Endothelial cell of umbilical vein (primary cell): ENCODE data around the gene INHA. TPM values are rescaled to one million over a fixed set of nuclear protein-coding genes. Genes with fewer than 3 reads are reported as not detected.

Experiments
- BruUV-seq: library from RNA; stranded (reverse); fragments of 400-500 nt; replicated peaks from 2 replicates; lab custom pipeline; 2021; lab: Mats Ljungman, UMichigan
- CTCF ChIA-PET: fragments of 300-600, 350-600 bp; sonication (Branson Sonifier 250); formaldehyde crosslinking; loops from one replicate; lab custom pipeline; 2021; ENCODE audit warnings: antibody characterized with exemption, inconsistent platforms; lab: Charles Lee
- POLR2A ChIA-PET: fragments of 300-600, 350-600 bp; sonication (Branson Sonifier 250); formaldehyde crosslinking; loops from one replicate; lab custom pipeline; 2021; ENCODE audit warnings: antibody characterized with exemption, inconsistent platforms; lab: Charles Lee
- DNase-seq: peaks from one replicate; pipeline ENCODE4 v3.0.0-alpha.2; 2011; ENCODE audit warnings: low read depth, low spot score
- FAIRE-seq: peaks from 2 replicates; lab custom pipeline; 2011; peaks lifted over from hg19 to GRCh38; lab: Jason Lieb, UNC
- H2AFZ ChIP-seq: 2 replicates; pipeline ENCODE4 v1.6.0; 2012; ENCODE audit warnings: low read depth, low read length, control low read depth, inconsistent platforms
- H3K27ac ChIP-seq: 2 replicates; pipeline ENCODE4 v1.5.1; 2011; ENCODE audit warnings: low read depth, mild to moderate bottlenecking, control low read depth, low read length, moderate library complexity; ENCODE audit not compliant: insufficient read depth
- H3K27me3 ChIP-seq, 2 experiments: 2 replicates each; pipeline versions ENCODE4 v1.6.0 to v1.6.1; 2011; ENCODE audit warnings: low read length in 2 of 2, mixed read lengths in 1 of 2; ENCODE audit not compliant: control insufficient read depth in 2 of 2, insufficient read depth in 2 of 2
- H3K36me3 ChIP-seq, 2 experiments: 2 replicates in 1 of 2; 3 replicates in 1 of 2; pipeline ENCODE4 v1.5.1; 2011; ENCODE audit warnings: low read length in 2 of 2, mild to moderate bottlenecking in 1 of 2, moderate library complexity in 1 of 2; ENCODE audit not compliant: control insufficient read depth in 2 of 2, insufficient read depth in 2 of 2; ENCODE audit errors: extremely low read depth in 1 of 2
- H3K4me1 ChIP-seq: 3 replicates; pipeline ENCODE4 v1.5.1; 2011; ENCODE audit warnings: mild to moderate bottlenecking, low read length; ENCODE audit not compliant: control insufficient read depth, insufficient read depth; ENCODE audit errors: extremely low read depth
- H3K4me2 ChIP-seq: 2 replicates; pipeline ENCODE4 v1.6.1; 2011; ENCODE audit warnings: low read length, control low read depth, mixed read lengths; ENCODE audit not compliant: insufficient read depth
- H3K4me3 ChIP-seq, 3 experiments: fragments of 200-600 bp in 1 of 3; sonication (generic), shearing (Covaris generic) in 1 of 3; replicated peaks in 1 of 3; 2 replicates each; pipeline ENCODE4 v1.5.1; 2011 to 2016; ENCODE audit warnings: control low read depth in 3 of 3, low read length in 3 of 3, mild to moderate bottlenecking in 2 of 3, inconsistent platforms in 1 of 3, low read depth in 1 of 3, moderate library complexity in 1 of 3; ENCODE audit not compliant: insufficient read depth in 1 of 3
- H3K79me2 ChIP-seq: 2 replicates; pipeline ENCODE4 v1.6.0; 2012; ENCODE audit warnings: low read length, inconsistent platforms; ENCODE audit not compliant: control insufficient read depth, insufficient read depth
- H3K9ac ChIP-seq: replicated peaks from 2 replicates; pipeline ENCODE3; 2011; ENCODE audit warnings: low read length, control low read depth; ENCODE audit not compliant: insufficient read depth; ENCODE audit errors: extremely low read depth
- H3K9me1 ChIP-seq: replicated peaks from 3 replicates; pipeline ENCODE4 v1.6.0; 2011; ENCODE audit warnings: mild to moderate bottlenecking, low read length; ENCODE audit not compliant: control insufficient read depth, insufficient read depth; ENCODE audit errors: extremely low read depth
- H3K9me3 ChIP-seq: replicated peaks from 2 replicates; pipeline ENCODE4 v1.5.1; 2012; ENCODE audit warnings: low read length, inconsistent platforms; ENCODE audit not compliant: control insufficient read depth, insufficient read depth
- H4K20me1 ChIP-seq: replicated peaks from 2 replicates; pipeline ENCODE3; 2011; ENCODE audit warnings: mild to moderate bottlenecking, low read length; ENCODE audit not compliant: control insufficient read depth, insufficient read depth; ENCODE audit errors: extremely low read depth
- EZH2 ChIP-seq: IDR thresholded peaks from 2 replicates; pipeline ENCODE4 v1.6.1; 2012; ENCODE audit warnings: borderline replicate concordance, low read depth, mild to moderate bottlenecking, moderate library complexity, low read length, inconsistent platforms; ENCODE audit not compliant: severe bottlenecking
- FOS ChIP-seq: IDR thresholded peaks from 2 replicates; pipeline ENCODE4 v1.6.1; 2011; ENCODE audit warnings: mild to moderate bottlenecking, low read length, moderate library complexity, borderline replicate concordance; ENCODE audit not compliant: insufficient read depth
- GATA2 ChIP-seq: IDR thresholded peaks from 2 replicates; pipeline ENCODE4 v1.7.0; 2011; ENCODE audit warnings: low read depth, mild to moderate bottlenecking, moderate library complexity, mixed read lengths, low read length; ENCODE audit not compliant: insufficient read length, insufficient read depth
- JUN ChIP-seq: IDR thresholded peaks from 2 replicates; pipeline ENCODE4 v1.6.1; 2011; ENCODE audit warnings: borderline replicate concordance, low read depth; ENCODE audit not compliant: insufficient read length, insufficient read depth
- MYC ChIP-seq: IDR thresholded peaks from one replicate; pipeline ENCODE4 v1.6.1; 2011; ENCODE audit warnings: mild to moderate bottlenecking, low read depth, low read length
- POLR2A ChIP-seq: IDR thresholded peaks from 2 replicates; pipeline ENCODE4 v1.6.1; 2012; ENCODE audit warnings: low read depth, mild to moderate bottlenecking, control low read depth, low read length
- POLR2AphosphoS5 ChIP-seq: IDR thresholded peaks from 2 replicates; pipeline ENCODE4 v1.6.1; 2012; ENCODE audit warnings: low read depth, mild to moderate bottlenecking, control low read depth, low read length, moderate library complexity; ENCODE audit not compliant: insufficient read depth
- dilution Hi-C: fragments of 300-500 bp; cut with MboI; formaldehyde crosslinking; loops from one replicate; pipeline ENCODE4 v1.15.0; 2019; ENCODE audit warnings: low sequenced_read_pairs; ENCODE audit not compliant: extremely low pct_ligation_motif_present
- intact Hi-C: fragments of 100-400 bp; cut with micrococcal nuclease; formaldehyde crosslinking; loops from one replicate; pipeline ENCODE4 v1.10.0; 2022
- polyA plus RNA-seq, 4 experiments: library from polyadenylated mRNA; depleted of rRNA in 3 of 4; stranded (reverse) in 3 of 4; unstranded in 1 of 4; fragments of >200 nt; gene quantifications; 2 replicates each; pipeline versions ENCODE4 v1.2.1 to v1.2.3, GENCODE V29; 2011 to 2012; ENCODE audit warnings: missing spikeins in 1 of 4
- total RNA-seq: library from RNA; stranded (reverse); gene quantifications from 2 replicates; pipeline ENCODE4 v1.2.3, GENCODE V29; 2021
- TF ChIP-seq, protein P1 (sequence below), 2 donors: IDR thresholded peaks; 1 replicate in 1 of 2; 2 replicates in 1 of 2; pipeline ENCODE4 v1.5.1; 2011; ENCODE audit warnings: low read length in 2 of 2, mild to moderate bottlenecking in 2 of 2, moderate library complexity in 2 of 2, control low read depth in 1 of 2, inconsistent platforms in 1 of 2, low read depth in 1 of 2; ENCODE audit not compliant: insufficient read depth in 1 of 2; ENCODE audit errors: extremely low read depth in 1 of 2
- TF ChIP-seq, protein P2 (sequence below): IDR thresholded peaks from 2 replicates; pipeline ENCODE4 v1.6.1; 2011; ENCODE audit not compliant: insufficient read depth, insufficient read length

The INHA gene
- total and polyA plus RNA-seq, 2 donors (not counting 3 experiments of a cell fraction or from before 2014, with no cell fraction given) = 0.06 TPM; not detected in 1

DNA sequence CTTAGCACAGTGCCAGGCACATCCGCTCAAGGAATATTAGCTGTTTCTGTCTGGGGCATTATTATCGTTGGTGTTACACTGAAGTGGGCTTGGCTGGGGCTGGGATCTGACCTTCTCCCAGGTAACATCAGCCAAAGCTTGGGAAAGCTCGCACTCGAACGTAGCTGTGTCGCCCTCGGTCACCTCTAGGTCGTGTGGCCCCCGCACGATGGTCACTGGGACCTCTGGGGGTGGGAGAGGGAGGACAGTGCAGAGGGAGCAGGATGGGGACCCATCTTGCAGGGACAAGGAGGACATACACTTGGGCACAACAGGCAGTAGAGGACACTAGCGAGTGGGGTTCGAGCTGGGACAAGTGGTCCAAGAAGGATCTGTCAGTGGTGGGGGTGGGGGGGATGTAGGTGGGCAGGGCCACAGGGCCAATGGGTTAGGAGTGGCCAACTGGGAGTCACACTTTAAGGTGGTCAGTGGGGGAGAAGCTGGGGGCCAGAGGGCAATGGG is 18.6 kb upstream of the INHA start:
- Histone ChIP-seq H3K9me3 (no peaks in the 10 kb centered on the region), H3K4me2 (no peak overlapping the region), H3K9me1 (no peaks in the 10 kb centered on the region), H3K4me1 (no peaks in the 10 kb centered on the region), H3K27me3 (peaks cover 19 to 20% of the 10 kb centered on the region in 2 experiments), H2AFZ (no peak overlapping the region), H3K36me3 (no peaks in the 10 kb centered on the region), H3K9ac (no peak overlapping the region), H4K20me1 (no peaks in the 10 kb centered on the region), H3K4me3 (no peak overlapping the region), H3K79me2 (no peaks in the 10 kb centered on the region), H3K27ac (no peak overlapping the region)
- TF ChIP-seq, protein P1, sequence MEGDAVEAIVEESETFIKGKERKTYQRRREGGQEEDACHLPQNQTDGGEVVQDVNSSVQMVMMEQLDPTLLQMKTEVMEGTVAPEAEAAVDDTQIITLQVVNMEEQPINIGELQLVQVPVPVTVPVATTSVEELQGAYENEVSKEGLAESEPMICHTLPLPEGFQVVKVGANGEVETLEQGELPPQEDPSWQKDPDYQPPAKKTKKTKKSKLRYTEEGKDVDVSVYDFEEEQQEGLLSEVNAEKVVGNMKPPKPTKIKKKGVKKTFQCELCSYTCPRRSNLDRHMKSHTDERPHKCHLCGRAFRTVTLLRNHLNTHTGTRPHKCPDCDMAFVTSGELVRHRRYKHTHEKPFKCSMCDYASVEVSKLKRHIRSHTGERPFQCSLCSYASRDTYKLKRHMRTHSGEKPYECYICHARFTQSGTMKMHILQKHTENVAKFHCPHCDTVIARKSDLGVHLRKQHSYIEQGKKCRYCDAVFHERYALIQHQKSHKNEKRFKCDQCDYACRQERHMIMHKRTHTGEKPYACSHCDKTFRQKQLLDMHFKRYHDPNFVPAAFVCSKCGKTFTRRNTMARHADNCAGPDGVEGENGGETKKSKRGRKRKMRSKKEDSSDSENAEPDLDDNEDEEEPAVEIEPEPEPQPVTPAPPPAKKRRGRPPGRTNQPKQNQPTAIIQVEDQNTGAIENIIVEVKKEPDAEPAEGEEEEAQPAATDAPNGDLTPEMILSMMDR (IDR thresholded peaks at IDR 0.05; ENCODE audit: extremely low read depth in 1 of 2, insufficient read depth in 1 of 2, low read depth in 1 of 2, low read length in 2 of 2) = no peak
- TF ChIP-seq MYC (no peak), POLR2A (no peak), EZH2 (no peak), GATA2 (no peak), JUN (no peak), POLR2AphosphoS5 (no peak), FOS (no peak)
- TF ChIP-seq, protein P2, sequence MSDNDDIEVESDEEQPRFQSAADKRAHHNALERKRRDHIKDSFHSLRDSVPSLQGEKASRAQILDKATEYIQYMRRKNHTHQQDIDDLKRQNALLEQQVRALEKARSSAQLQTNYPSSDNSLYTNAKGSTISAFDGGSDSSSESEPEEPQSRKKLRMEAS = no peak
- intact Hi-C loops (no loop called here), dilution Hi-C loops (no loop called here)
- ChIA-PET POLR2A (no interaction called here), CTCF (interaction anchor here (1.4 kb wide), 1 partner anchor 24 kb away, joined by 9 read pairs; no protein-coding TSS in a partner anchor)
- FAIRE-seq = no peak
- BruUV-seq = no TSS peak
- DNase-seq = no peak
